Measurements from ENCODE around the gene UBR2.
"Not testable (repeated sequence)": the region's sequence is repeated elsewhere in the genome, so short reads cannot be mapped to it uniquely, and the experiment has no call there.

UBR2 gene

DNA sequence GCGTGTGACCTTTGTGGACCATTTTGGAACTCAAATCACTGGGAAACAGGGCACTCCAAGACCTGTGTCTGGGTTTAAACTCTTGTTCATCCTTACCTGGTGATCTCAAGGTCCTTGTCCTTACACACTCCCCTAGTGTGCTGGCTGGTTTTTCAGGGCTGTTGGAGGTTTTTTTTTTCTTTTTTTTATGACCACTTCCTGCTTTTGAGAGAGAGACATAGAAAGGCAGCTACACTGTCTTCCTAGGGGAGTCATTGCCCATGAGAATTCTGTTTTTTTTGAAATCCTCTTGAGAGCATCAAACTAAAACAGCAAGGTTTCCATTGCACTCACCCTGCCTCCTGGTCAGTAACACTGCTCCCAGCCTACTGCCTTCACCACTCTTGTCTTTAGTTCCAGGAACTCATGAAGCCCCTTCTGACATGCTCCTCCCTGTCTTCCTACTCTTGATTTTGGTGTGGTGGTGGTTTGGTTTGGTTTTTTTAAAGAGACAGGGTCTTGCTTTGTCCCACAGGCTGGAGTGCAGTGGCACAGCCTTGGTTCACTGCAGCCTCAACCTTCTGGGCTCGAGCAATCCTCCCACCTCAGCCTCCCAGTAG, 130.0 kb downstream of the UBR2 start:
- DNase-seq (ENCODE audit: low spot score) = no peak

DNA sequence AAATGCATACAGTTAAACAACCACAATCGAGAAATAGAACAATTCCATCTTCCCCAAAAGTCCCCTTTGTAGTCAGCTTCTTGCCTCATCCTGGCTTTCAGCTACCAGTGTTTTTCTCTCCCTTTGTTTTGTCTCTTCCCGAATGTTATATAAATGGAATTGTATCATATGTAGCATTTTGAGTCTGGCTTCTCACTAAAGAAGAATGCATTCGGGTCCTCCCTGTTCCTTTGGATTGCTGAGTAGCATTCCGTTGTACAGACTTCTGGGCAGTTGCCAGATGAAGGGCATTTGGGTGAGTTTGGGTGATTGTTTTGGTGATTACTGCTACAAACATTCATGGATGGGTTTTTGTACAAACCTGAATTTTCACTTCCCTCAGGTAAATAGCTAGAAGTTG, 130.8 kb downstream of the UBR2 start:
- DNase-seq (ENCODE audit: low spot score) = no peak

DNA sequence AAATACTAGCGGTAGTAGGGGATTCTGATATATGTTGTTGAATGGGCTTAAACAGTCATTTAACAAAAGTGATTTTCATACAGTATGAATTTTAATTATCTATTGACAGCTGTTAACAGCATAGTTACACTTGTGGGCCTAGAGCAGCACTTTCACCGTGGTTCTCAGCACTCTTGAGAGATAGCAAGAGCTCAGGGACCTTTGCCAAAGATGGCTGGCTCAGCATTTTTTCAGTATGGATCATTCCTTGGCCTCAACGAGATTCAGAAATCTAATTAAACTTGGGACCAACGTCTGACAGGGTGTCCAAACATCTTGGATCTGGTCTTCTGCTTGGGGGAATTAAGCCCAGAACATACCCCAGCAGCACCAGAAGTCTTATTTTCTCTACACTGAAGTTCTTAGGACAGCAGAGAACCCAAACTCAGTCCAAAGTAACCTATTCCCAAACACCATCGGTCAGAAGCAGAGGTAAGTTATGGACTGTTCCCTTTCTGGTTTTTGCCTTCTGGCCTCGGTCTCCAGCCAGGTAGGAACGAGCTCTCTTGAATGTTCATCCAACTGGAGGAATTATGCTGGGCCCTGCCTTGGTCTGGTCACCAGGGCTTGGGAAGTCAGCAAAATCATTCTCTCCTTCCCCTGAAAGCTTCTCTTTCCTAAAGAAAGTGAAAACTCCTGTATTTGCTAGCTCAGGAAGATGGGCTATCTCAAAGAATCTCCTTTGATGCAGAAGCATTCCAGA, 132.9 kb downstream of the UBR2 start:
- DNase-seq (ENCODE audit: low spot score) = no peak

DNA sequence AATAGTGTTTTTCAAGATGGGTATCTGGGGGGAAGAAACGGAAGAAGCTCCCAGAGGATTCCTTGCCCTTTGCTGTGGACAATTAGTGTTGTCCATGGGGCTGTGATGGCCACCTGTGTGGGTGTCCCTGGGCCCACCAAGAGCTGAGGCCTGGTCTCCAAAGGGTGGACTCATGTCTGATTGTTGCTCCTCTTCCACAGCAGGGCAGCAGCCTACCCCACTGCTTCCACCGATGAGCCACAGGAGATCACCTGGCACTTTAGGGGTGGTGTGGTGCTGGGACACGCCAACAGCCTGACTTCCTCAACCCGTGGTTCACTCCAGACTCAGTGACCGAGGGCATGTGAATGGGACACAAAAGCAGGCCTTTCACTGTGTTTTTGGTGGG, 133.4 kb downstream of the UBR2 start:
- no peak for DNase-seq (ENCODE audit: low spot score)

DNA sequence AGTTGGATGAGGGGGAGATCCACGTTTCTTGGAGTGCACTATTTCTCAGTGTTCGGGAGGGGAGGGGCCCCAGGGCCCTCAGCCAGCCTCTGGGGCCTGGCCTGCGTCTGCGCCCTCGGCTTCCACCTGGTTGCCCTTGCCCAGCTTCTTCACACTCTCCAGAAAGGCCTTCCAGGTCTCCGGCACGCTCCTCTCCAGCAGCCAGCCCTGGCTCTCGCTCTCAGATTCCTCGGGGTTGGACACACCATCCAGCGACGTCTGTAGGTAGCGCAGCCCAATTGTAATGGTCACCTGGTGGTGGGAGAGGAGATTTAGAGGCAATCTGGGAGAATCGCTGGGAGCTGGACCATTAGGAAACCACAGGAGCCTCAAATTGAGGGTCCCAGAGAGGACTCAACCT, 134.4 kb downstream of the UBR2 start:
- DNase-seq (ENCODE audit: low spot score) = no peak

DNA sequence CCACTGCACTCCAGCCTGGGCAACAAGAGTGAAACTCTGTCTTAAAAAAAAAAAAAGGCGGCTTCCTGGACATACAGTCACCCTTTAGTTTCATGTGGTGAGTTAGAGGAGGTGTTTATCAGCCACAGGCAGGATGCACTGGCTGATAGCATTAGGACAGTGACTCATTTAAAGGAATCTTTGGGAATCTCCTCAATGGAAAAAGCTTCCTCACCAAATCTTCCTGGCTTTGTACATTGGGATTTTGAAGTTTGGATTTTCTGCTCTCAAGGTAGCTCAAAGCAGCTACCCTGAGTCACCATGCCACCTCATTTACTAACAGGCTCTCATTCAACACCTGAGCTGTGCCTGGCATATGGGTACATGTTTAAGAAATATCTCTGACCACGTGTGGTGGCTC, 138.4 kb downstream of the UBR2 start:
- no peak for DNase-seq (ENCODE audit: low spot score)

DNA sequence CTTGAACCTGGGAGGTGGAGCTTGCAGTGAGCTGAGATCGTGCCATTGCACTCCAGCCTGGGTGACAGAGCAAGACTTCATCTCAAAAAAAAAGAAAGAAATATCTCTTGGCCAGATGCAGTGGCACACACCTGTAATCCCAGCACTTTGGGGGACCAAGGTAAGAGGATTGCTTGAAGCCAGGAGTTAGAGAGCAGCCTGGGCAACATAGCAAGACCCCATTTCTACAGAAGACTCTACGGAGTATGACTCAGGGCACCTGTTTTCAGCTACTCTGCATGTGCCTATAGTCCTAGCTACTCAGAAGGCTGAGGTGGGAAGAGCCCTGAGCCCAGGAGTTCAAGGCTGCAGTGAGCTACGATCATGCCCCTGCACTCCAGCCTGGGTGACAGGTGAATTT, 139.0 kb downstream of the UBR2 start:
- not testable (repeated sequence) for DNase-seq (ENCODE audit: low spot score)

DNA sequence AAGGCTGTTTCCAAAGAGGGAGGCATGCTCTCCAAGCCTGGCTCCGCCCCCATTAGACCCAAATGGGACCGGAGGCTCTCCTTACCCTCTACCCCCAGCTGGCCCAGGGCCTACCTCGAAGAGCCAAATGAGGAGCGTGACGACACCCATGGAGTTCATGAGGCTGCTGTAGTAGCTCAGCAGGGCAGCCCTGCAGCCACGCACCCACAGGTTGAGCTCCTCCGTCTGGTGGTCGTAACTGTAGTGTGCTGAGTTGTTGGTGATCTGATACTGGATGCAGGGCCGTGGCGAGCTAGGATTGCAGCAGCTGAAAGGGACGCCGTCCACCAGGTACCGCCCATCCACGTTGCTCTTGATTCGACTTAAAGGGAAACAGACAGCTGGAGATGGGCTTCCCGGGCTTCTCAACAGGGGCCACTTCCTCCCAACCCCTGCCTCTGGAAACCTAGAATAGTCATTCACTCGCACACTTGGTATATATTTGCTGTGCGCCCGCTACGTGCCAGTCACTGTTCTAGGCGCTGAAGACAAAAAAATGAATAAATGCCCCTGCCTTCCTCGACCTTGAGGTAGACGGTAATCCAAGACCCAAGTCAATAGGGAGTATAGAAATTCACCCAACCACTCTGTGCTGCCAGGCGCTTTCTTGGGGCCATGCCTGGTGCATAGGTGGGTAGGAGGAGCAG, 140.6 kb downstream of the UBR2 start:
- peak; percentile 28 for DNase-seq (ENCODE audit: low spot score)

DNA sequence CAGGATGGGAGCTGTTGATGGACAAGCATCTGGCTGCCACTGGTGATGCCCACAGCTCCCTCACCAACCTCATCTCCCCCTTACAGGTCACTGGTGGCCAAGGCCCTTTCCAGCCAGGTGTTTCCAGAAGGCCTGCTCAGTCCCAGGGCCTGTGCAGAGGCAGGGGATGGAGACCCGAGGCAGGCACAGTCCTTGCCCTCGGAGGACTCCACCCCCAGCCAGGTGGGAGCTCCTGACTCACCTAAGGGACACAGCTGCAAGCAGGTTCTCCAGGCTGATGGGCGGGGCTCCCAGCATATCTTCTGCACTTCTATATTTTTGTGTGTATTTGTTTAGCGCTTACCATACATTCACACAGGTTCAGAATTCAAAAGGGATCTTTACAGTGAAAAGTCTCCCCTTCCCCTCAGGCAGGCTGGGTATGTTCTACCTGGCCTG, 141.1 kb downstream of the UBR2 start:
- no peak for DNase-seq (ENCODE audit: low spot score)

DNA sequence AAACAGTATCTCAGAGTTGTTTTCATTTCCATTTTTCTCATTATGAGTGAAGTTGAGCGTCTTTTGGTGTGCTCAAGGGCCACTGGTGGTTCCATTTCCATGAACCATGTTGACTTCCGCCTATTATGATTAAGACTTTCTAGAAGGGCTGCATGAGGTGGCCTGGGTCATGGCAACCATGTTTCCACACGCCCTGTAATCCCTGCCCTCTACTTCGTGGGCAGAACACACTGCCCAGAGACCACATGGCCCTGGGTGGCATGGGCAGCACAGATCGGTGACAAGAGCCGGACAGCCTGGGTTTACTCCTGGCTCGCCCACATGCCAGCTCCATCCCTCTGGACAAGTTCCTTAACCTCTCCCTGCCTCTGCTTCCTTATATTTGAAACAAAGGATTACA, 143.8 kb downstream of the UBR2 start:
- DNase-seq (ENCODE audit: low spot score) = no peak

DNA sequence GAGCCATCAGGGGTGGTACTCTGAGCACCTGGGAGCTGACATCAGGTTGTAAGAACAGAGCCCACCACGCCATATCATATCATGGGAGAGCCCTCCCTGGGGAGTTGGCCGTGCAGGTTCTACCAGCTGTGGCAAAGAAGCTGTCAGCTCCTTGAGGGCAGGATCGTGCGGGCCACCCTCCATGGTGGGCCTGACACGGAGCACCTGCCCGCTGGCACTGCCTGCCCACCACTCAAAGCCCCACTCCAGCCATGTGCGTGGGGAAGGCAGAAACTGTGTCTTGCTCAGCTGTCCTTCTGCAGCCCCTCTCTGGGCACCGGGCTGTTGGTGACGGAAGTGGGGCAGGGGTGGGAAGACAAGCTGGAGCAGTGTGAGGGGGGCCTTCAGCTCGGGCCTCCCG, 144.3 kb downstream of the UBR2 start:
- DNase-seq (ENCODE audit: low spot score) = no peak

DNA sequence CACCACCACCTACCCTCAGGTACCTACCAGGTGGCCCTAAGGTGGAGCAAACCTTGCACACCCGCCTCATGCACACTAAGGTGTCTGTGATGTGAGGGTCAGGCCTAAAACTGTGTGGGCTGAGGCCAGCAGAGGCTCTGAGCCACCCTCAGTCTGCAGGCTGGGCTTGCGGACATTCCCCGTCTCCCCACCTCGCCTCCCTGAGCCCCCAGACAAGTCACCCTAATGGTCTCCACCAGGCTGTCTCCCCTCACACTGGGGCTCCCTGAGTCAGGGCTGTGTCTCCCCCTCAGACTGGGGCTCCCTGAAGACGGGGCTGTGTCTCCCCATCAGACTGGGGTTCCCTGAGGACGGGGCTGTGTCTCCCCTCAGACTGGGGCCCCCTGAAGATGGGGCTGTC, 146.0 kb downstream of the UBR2 start:
- DNase-seq (ENCODE audit: low spot score) = no peak

DNA sequence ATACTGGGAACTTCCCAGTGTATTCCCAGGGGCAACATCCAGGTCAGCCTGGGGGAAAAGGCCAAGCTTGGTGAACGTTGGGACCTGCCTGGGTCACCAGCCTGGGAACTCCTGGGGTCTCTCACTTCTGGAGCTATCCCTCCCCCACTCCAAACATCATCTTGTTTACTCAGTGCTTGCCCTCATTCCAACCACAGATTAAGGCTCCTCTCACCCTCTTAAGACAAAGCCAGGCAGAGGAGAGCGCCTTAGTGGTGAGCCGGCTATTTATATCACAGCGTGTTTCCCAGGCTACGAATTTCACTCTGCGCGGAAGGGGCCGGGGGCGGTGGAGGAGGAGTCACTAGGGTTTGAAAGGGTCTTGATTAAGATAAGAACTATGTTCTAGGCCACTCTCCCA, 146.5 kb downstream of the UBR2 start:
- DNase-seq (ENCODE audit: low spot score) = no peak

DNA sequence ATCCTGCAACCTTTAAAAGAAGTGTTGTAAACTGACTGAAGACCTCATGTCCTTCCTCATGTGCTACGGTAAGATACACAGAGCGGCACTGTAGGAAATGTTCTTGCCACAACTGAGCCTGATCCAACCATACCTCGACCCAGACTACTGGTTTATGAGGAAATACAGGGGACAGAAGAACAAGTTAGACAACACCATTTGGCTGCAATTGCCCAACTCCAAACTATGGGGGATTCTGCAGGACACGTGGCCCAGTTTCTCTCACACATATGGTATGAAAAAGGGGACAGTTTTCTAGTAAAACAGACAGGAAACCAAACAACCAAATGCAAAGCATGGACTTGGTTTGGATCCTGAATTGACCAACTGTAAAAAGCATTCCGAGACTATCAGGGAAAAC, 148.1 kb downstream of the UBR2 start:
- DNase-seq (ENCODE audit: low spot score) = no peak

DNA sequence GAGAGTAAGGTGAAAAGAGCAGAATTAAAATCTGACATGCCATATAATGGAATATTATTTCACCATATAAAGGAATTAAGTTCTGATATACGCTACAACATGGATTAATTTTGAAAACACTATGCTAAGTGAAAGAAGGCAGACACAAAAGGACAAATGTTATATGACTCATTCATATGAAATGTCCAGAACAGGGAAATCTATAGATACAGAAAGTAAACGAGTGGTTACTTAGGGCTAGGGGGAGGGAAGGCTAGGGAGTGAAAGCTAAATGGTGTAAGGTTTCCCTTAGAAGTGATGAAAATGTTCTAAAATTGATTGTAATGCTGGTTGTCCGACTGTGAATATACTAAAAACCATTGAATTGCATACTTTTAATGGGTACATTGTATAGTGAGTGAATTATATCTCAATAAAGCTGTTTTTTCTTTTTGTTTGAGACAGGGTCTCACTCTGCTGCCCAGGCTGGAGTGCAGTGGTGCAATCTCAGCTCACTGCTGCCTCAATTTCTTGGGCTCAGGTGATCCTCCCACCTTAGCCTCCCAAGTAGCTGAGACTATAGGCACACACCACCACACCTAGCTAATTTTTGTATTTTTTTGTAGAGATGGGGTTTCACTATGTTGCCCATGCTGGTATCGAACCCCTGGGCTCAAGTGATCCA, 150.4 kb downstream of the UBR2 start:
- DNase-seq (ENCODE audit: low spot score) = no peak

DNA sequence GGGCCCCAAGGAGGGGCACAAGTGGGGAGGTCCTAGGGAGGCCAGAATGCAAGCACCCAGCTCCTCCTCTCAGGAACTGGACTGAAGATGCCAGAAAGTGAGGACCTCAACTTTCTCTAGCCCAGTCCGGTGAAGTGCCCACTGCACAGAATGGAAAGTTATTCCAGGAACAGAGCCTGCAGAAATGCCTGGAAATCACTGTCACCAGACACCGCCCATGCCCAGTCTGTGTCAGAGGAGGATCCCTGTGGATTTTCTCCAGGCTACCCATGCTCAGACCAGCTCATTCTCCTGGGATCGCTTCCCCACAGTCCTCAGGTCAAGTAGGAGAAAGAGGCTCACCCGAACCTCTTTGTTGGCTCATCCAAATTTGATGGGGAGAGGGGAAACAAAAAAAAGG, 152.0 kb downstream of the UBR2 start:
- DNase-seq (ENCODE audit: low spot score) = no peak

DNA sequence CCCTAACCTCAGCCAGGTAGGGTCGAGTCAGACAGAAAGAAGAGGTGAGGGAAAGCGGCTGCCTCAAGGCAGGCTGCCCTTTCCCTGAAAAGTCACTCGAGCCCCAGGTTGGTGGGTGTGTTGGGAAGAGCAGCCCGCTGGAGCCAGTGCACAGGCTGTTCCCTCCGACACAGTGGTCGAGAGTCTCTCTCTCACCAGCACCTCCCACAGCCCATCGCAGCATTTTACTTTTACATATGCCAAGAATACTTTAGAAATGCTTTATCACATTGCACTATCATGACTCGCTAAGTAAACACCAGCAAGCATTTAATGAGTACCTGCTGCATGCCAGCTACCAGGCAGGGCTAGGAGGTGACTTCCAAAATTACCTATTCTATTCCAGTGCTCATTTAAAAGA, 156.9 kb downstream of the UBR2 start:
- no peak for DNase-seq (ENCODE audit: low spot score)

DNA sequence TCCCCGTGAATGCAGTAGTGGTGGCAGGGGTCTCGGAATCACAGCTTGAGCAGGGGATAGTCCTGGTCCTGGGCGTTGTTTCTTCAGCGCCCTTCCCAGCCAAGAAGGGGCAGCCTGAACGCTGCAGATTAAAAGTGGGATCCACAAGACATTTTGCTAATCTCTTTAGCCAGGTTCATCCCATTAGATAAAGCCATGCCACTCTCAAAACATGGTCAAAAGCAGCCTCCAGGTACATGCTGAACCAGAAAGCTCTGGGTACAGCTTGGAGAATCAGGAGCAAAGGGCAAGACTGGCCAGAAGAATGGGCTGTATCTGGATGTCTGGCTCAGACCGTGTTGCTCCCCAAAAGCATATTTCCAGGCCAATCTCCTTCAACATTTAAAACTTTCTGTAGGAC, 158.7 kb downstream of the UBR2 start, which contains the start of gene PRPH2:
TSS of gene PRPH2 (minus strand) at position 101 of the 400 bp plus-strand sequence. CDS start 263 bp downstream, outside the sequence.
- no peak for DNase-seq (ENCODE audit: low spot score)

DNA sequence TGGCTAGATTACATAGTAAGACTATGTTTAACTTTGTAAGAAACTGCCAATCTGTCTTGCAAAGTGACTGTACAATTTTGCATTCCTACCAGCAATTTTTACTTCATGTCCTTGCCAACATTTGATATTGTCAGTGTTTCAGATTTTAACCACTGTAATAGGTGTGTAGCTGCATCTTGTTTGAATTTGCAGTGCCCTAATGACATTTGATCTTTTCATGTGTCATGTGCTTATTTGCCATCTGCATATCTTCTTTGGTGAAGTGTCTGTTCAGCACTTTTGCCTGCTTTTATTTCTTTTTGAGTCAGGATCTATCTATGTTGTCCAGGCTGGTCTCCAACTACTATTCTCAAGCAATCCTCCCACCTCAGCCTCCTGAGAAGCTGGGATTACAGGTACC, 161.0 kb downstream of the UBR2 start:
- no peak for DNase-seq (ENCODE audit: low spot score)

DNA sequence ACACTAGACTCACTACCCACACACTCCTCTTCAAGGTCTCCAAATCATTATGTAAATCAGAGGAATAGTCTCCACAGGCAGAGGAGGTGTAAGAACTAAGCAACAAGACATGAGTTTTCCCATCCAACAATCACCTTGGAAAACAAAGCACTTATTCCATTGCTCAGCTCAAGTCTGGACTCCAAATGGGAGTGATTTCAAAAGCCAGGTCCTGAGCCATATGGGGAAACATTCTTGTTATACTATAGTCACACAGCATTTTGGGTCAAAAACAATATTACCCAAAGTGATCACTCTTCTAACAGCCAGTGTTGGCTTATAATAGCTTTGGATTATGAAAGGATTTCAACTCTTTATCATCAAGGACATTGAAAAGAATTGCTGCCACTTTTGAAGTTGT, 162.2 kb downstream of the UBR2 start:
- no peak for DNase-seq (ENCODE audit: low spot score)

DNA sequence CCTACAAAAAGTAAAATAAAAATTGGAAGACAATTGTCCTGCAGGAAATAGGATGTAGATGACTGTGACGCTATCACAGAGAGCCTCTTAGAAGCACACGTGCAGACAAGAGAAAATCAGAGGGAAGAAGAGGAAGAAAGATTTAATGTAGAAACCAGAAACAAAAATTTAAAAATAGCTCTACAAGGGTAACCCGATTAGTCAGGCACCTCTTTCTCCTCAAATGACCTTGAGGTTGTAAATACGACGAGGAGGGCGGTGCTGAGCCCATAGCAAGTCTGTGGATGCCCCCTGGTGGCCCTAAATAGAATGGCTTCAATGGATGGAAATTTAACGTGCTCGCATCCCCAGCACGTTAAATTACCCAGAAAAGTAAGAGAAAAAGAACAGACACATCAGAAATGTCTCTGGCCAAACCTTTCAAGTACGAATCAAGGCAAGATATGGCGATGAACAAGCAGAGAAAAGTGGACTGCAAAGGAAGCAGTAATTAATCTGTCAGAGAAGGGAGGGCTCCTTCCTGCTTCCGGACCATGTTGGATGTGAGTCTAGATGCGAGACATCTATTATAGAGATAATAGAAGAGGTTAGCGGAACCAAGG, 162.8 kb downstream of the UBR2 start:
- DNase-seq (ENCODE audit: low spot score) = peak; percentile 92

DNA sequence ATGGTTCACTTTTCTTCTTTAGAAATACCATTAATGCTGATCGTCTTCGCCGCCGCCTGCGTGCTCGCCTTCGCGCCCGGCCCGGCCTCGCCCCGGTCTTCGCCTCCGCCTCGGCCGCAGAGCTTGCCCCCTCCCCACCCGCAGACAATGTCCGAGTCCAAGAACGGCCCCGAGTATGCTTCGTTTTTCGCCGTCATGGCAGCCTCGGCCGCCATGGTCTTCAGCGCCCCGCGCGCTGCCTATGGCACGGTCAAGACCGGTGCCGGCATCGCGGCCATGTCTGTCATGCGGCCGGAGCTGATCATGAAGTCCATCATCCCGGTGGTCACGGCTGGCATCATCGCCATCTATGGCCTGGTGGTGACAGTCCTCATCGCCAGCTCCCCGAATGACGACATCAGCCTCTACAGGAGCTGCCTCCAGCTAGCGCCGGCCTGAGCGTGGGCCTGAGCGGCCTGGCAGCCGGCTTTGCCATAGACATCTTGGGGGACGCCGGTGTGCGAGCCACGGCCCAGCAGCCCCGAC, 163.3 kb downstream of the UBR2 start:
- peak; percentile 26 for DNase-seq (ENCODE audit: low spot score)
